ENCODE data around the gene ALX4. TPM values are rescaled to one million over a fixed set of nuclear protein-coding genes. Genes with fewer than 3 reads are reported as not detected.

Gene ALX4
- total RNA-seq, 2 experiments from 2014 or later = not detected

GRCh38 chr11:44327730-44328129, 17.8 kb upstream of the ALX4 start:
- DNase-seq (no peak), ATAC-seq (no peak)
- Mint-ChIP-seq H3K4me3 (no peak overlapping the region), H3K4me1 (ENCODE audit: low read depth) (no peaks in the 10 kb centered on the region), H3K27ac (no peak overlapping the region), H3K27me3 (peaks cover 53% of the 10 kb centered on the region), H3K36me3 (ENCODE audit: low read depth) (no peaks in the 10 kb centered on the region), H3K9me3 (no peaks in the 10 kb centered on the region)
- POLR2A ChIA-PET = no interaction called here
- intact Hi-C loops (cut with micrococcal nuclease) = no loop called here
- CTCF ChIA-PET = no interaction called here
- no peak for TF ChIP-seq CTCF (IDR thresholded peaks at IDR 0.05)

- TF ChIP-seq CTCF (IDR thresholded peaks at IDR 0.05) = no peak
Measured at GRCh38 chr11:44326615-44327475, 16.9 kb upstream of the ALX4 start.

GRCh38 chr11:44325698-44326097, 15.8 kb upstream of the ALX4 start:
- Mint-ChIP-seq H3K27me3 (peaks cover 72% of the 10 kb centered on the region), H3K4me1 (ENCODE audit: low read depth) (no peaks in the 10 kb centered on the region), H3K4me3 (no peak overlapping the region), H3K36me3 (ENCODE audit: low read depth) (no peaks in the 10 kb centered on the region), H3K27ac (no peak overlapping the region), H3K9me3 (no peaks in the 10 kb centered on the region)
- intact Hi-C loops (cut with micrococcal nuclease) = no loop called here
- DNase-seq (no peak), ATAC-seq (no peak)
- ChIA-PET CTCF (no interaction called here), POLR2A (no interaction called here)
- TF ChIP-seq CTCF (IDR thresholded peaks at IDR 0.05) = no peak

More at GRCh38 chr11:44326615-44327475, 16.9 kb upstream of the ALX4 start:
- intact Hi-C loops (cut with micrococcal nuclease) = no loop called here
- POLR2A ChIA-PET = no interaction called here
- no peak overlapping the region for H3K27ac Mint-ChIP-seq
- CTCF ChIA-PET = no interaction called here
- no peak overlapping the region for H3K4me3 Mint-ChIP-seq
- ATAC-seq (no peak), DNase-seq (no peak)
- H3K9me3 Mint-ChIP-seq = no peaks in the 10 kb centered on the region
- peaks cover 61% of the 10 kb centered on the region for H3K27me3 Mint-ChIP-seq
- no peaks in the 10 kb centered on the region for H3K4me1 Mint-ChIP-seq (ENCODE audit: low read depth)
- H3K36me3 Mint-ChIP-seq (ENCODE audit: low read depth) = no peaks in the 10 kb centered on the region

GRCh38 chr11:44324749-44325525, 15.0 kb upstream of the ALX4 start:
- POLR2A ChIA-PET = no interaction called here
- CTCF ChIA-PET = no interaction called here
- DNase-seq = no peak
- no peak overlapping the region for H3K27ac Mint-ChIP-seq
- H3K9me3 Mint-ChIP-seq = no peaks in the 10 kb centered on the region
- ATAC-seq = no peak
- peaks cover 74% of the 10 kb centered on the region for H3K27me3 Mint-ChIP-seq
- peaks cover 4% of the 10 kb centered on the region for H3K4me1 Mint-ChIP-seq (ENCODE audit: low read depth)
- intact Hi-C loops (cut with micrococcal nuclease) = no loop called here
- no peak overlapping the region for H3K4me3 Mint-ChIP-seq
- TF ChIP-seq CTCF (IDR thresholded peaks at IDR 0.05) = no peak
- H3K36me3 Mint-ChIP-seq (ENCODE audit: low read depth) = no peaks in the 10 kb centered on the region

GRCh38 chr11:44324222-44324621, 14.3 kb upstream of the ALX4 start:
- H3K4me1 Mint-ChIP-seq (ENCODE audit: low read depth) = peaks cover 8% of the 10 kb centered on the region
- H3K4me3 Mint-ChIP-seq = no peak overlapping the region
- ChIA-PET POLR2A (no interaction called here), CTCF (no interaction called here)
- H3K27me3 Mint-ChIP-seq = peaks cover 77% of the 10 kb centered on the region
- no peaks in the 10 kb centered on the region for H3K36me3 Mint-ChIP-seq (ENCODE audit: low read depth)
- ATAC-seq (no peak), DNase-seq (no peak)
- H3K27ac Mint-ChIP-seq = no peak overlapping the region
- H3K9me3 Mint-ChIP-seq = no peaks in the 10 kb centered on the region
- intact Hi-C loops (cut with micrococcal nuclease) = no loop called here
- TF ChIP-seq CTCF (IDR thresholded peaks at IDR 0.05) = no peak
